HCT116 (cell line): ENCODE data around the gene ANGPT4.

Experiments used
- CTCF ChIP-seq, 3 experiments: fragments of 200-600 bp in 1 of 3; sonication (generic) in 1 of 3; IDR thresholded peaks in 2 of 3; conservative IDR thresholded peaks in 1 of 3; 2 replicates each; pipeline ENCODE4 v1.5.1; 2012 to 2017; ENCODE audit warnings: low read depth in 2 of 3, low read length in 2 of 3, antibody characterized with exemption in 1 of 3, borderline replicate concordance in 1 of 3, control low read depth in 1 of 3, mild to moderate bottlenecking in 1 of 3, mixed read lengths in 1 of 3, mixed run types in 1 of 3, moderate library complexity in 1 of 3; ENCODE audit not compliant: insufficient read depth in 1 of 3
- FOSL1 ChIP-seq: IDR thresholded peaks from 2 replicates; pipeline ENCODE4 v1.6.1; 2012; ENCODE audit warnings: low read depth
- JUND ChIP-seq: IDR thresholded peaks from 2 replicates; pipeline ENCODE4 v1.6.1; 2012
- POLR2A ChIP-seq: IDR thresholded peaks from 2 replicates; pipeline ENCODE4 v1.7.0; 2011; ENCODE audit warnings: borderline replicate concordance; ENCODE audit not compliant: insufficient read depth, insufficient read length; ENCODE audit errors: extremely low read depth
- POLR2AphosphoS5 ChIP-seq: IDR thresholded peaks from 2 replicates; pipeline ENCODE4 v1.6.1; 2011; ENCODE audit warnings: mild to moderate bottlenecking, low read depth, low read length, moderate library complexity
- RAD21 ChIP-seq: IDR thresholded peaks from 2 replicates; pipeline ENCODE4 v1.6.1; 2012; ENCODE audit warnings: low read depth, mild to moderate bottlenecking

- TF ChIP-seq CTCF (IDR thresholded peaks at IDR 0.05 in 2 of 3, conservative IDR thresholded peaks at IDR 0.05 in 1 of 3; ENCODE audit: borderline replicate concordance in 1 of 3, insufficient read depth in 1 of 3, low read depth in 2 of 3, low read length in 2 of 3) (no peak), JUND (no peak), RAD21 (no peak), FOSL1 (no peak), POLR2AphosphoS5 (no peak), POLR2A (no peak)
These were observed 67.9 kb downstream of the ANGPT4 start for GRCh38 chr20:848193-848592.
